H9 (cell line): ENCODE measurements around the gene SPAG6. TPM values are rescaled to one million over a fixed set of nuclear protein-coding genes. Genes with fewer than 3 reads are reported as not detected.

Experiments
- DNase-seq: peaks from one replicate; pipeline ENCODE4 v3.0.0-alpha.2; 2017
- H2AFZ ChIP-seq: one replicate; pipeline ENCODE4 v1.6.1; 2013; ENCODE audit warnings: mild to moderate bottlenecking, low read length, control low read depth, moderate library complexity
- H2AK5ac ChIP-seq: 2 replicates; pipeline ENCODE4 v1.6.1; 2013; ENCODE audit warnings: low read length, control low read depth, mixed read lengths; ENCODE audit not compliant: insufficient read length
- H2BK120ac ChIP-seq: one replicate; pipeline ENCODE4 v1.6.1; 2013; ENCODE audit warnings: low read depth, mild to moderate bottlenecking, low read length, control low read depth, inconsistent platforms; ENCODE audit not compliant: poor library complexity, severe bottlenecking
- H2BK12ac ChIP-seq: 2 replicates; pipeline ENCODE4 v1.6.1; 2013; ENCODE audit warnings: low read length, control low read depth, mixed read lengths, low read depth; ENCODE audit not compliant: insufficient read length
- H2BK15ac ChIP-seq: 2 replicates; pipeline ENCODE4 v1.6.1; 2013; ENCODE audit warnings: low read depth, low read length, control low read depth
- H2BK20ac ChIP-seq: one replicate; pipeline ENCODE4 v1.6.1; 2013; ENCODE audit warnings: low read depth, mild to moderate bottlenecking, low read length, control low read depth, inconsistent platforms; ENCODE audit not compliant: poor library complexity, severe bottlenecking
- H2BK5ac ChIP-seq: 2 replicates; pipeline ENCODE4 v1.6.1; 2013; ENCODE audit warnings: low read length, control low read depth, mixed read lengths; ENCODE audit not compliant: insufficient read length
- H3K14ac ChIP-seq: 2 replicates; pipeline ENCODE4 v1.6.1; 2013; ENCODE audit warnings: low read length, control low read depth; ENCODE audit not compliant: insufficient read depth
- H3K18ac ChIP-seq: 2 replicates; pipeline ENCODE4 v1.6.1; 2013; ENCODE audit warnings: low read depth, mild to moderate bottlenecking, mixed read lengths, low read length, control low read depth; ENCODE audit not compliant: insufficient read length
- H3K23ac ChIP-seq: 2 replicates; pipeline ENCODE4 v1.6.1; 2013; ENCODE audit warnings: low read length, control low read depth, mixed read lengths, low read depth; ENCODE audit not compliant: insufficient read length
- H3K23me2 ChIP-seq: 2 replicates; pipeline ENCODE4 v1.6.1; 2013; ENCODE audit warnings: low read depth, mild to moderate bottlenecking, mixed read lengths, low read length, control low read depth; ENCODE audit not compliant: insufficient read length, poor library complexity, severe bottlenecking
- H3K27ac ChIP-seq: 2 replicates; pipeline ENCODE4 v1.5.1; 2013; ENCODE audit warnings: low read length, control low read depth, mixed read lengths, low read depth; ENCODE audit not compliant: insufficient read length
- H3K27me3 ChIP-seq: 2 replicates; pipeline ENCODE4 v1.6.1; 2013; ENCODE audit warnings: low read length, control low read depth, inconsistent platforms; ENCODE audit not compliant: insufficient read depth
- H3K4ac ChIP-seq: 2 replicates; pipeline ENCODE4 v1.6.1; 2013; ENCODE audit warnings: low read depth, mild to moderate bottlenecking, control low read depth, inconsistent platforms, low read length, moderate library complexity
- H3K4me1 ChIP-seq: 2 replicates; pipeline ENCODE4 v1.6.1; 2013; ENCODE audit warnings: low read length, control low read depth, inconsistent platforms; ENCODE audit not compliant: insufficient read depth
- H3K4me2 ChIP-seq: 2 replicates; pipeline ENCODE4 v1.6.1; 2013; ENCODE audit warnings: low read length, control low read depth, mixed read lengths; ENCODE audit not compliant: insufficient read length, insufficient read depth
- H3K56ac ChIP-seq: 2 replicates; pipeline ENCODE4 v1.6.1; 2013; ENCODE audit warnings: low read depth, mild to moderate bottlenecking, mixed read lengths, low read length, control low read depth; ENCODE audit not compliant: insufficient read length
- H3K79me1 ChIP-seq: 2 replicates; pipeline ENCODE4 v1.6.1; 2013; ENCODE audit warnings: low read depth, mild to moderate bottlenecking, moderate library complexity, low read length, control low read depth, inconsistent platforms; ENCODE audit not compliant: insufficient read depth, poor library complexity, severe bottlenecking
- H3K79me2 ChIP-seq: 2 replicates; pipeline ENCODE4 v1.6.1; 2013; ENCODE audit warnings: low read length, control low read depth, inconsistent platforms; ENCODE audit not compliant: insufficient read depth
- H3K9ac ChIP-seq: 2 replicates; pipeline ENCODE4 v1.6.1; 2013; ENCODE audit warnings: low read length, control low read depth, mixed read lengths; ENCODE audit not compliant: insufficient read length; ENCODE audit errors: extremely low read depth
- H3K9me3 ChIP-seq: one replicate; pipeline ENCODE4 v1.6.1; 2013; ENCODE audit warnings: low read depth, low read length, inconsistent platforms; ENCODE audit not compliant: control insufficient read depth
- H3T11ph ChIP-seq: one replicate; pipeline ENCODE4 v1.6.1; 2013; ENCODE audit warnings: mild to moderate bottlenecking, low read length, control low read depth, inconsistent platforms
- H4K20me1 ChIP-seq: one replicate; pipeline ENCODE4 v1.6.1; 2013; ENCODE audit not compliant: control insufficient read depth, insufficient read length, insufficient read depth
- H4K5ac ChIP-seq: 2 replicates; pipeline ENCODE4 v1.6.1; 2013; ENCODE audit warnings: low read depth, mild to moderate bottlenecking, mixed read lengths, low read length, control low read depth; ENCODE audit not compliant: insufficient read length
- H4K8ac ChIP-seq: replicated peaks from 2 replicates; pipeline ENCODE4 v1.6.1; 2013; ENCODE audit warnings: low read length, control low read depth, mixed read lengths, low read depth; ENCODE audit not compliant: insufficient read length
- H4K91ac ChIP-seq: 2 replicates; pipeline ENCODE4 v1.6.1; 2013; ENCODE audit warnings: low read depth, mild to moderate bottlenecking, moderate library complexity, mixed read lengths, low read length, control low read depth; ENCODE audit not compliant: insufficient read length
- H3K27ac Mint-ChIP-seq, 3 experiments: 2 replicates in 2 of 3; 3 replicates in 1 of 3; pipeline ENCODE4 v1.8.0; 2020 to 2021; ENCODE audit warnings: mixed read lengths in 3 of 3, mild to moderate bottlenecking in 1 of 3, moderate library complexity in 1 of 3
- H3K27me3 Mint-ChIP-seq: 2 replicates; pipeline ENCODE4 v1.8.0; 2021; ENCODE audit warnings: low read depth, mild to moderate bottlenecking, moderate library complexity, mixed read lengths
- H3K36me3 Mint-ChIP-seq, 3 experiments: 2 replicates in 2 of 3; 3 replicates in 1 of 3; pipeline ENCODE4 v1.8.0; 2020 to 2021; ENCODE audit warnings: low read depth in 3 of 3, mixed read lengths in 3 of 3; ENCODE audit not compliant: insufficient read depth in 1 of 3
- H3K4me1 Mint-ChIP-seq, 2 experiments: 2 replicates each; pipeline ENCODE4 v1.8.0; 2020; ENCODE audit warnings: mixed read lengths in 2 of 2
- H3K4me3 Mint-ChIP-seq, 2 experiments: 2 replicates in 1 of 2; 3 replicates in 1 of 2; pipeline ENCODE4 v1.8.0; 2020 to 2021; ENCODE audit warnings: mild to moderate bottlenecking in 2 of 2, mixed read lengths in 2 of 2, moderate library complexity in 1 of 2
- H3K9me3 Mint-ChIP-seq, 2 experiments: 2 replicates in 1 of 2; 3 replicates in 1 of 2; pipeline ENCODE4 v1.8.0; 2020; ENCODE audit warnings: mild to moderate bottlenecking in 2 of 2, mixed read lengths in 2 of 2, moderate library complexity in 1 of 2
- CTCF ChIP-seq: fragments of 200-600 bp; sonication (generic); conservative IDR thresholded peaks from 3 replicates; pipeline ENCODE4 v1.8.0; 2021; ENCODE audit warnings: antibody characterized with exemption, mild to moderate bottlenecking
- WGBS: extraction: QIAGEN DNeasy Blood & Tissue Kit; methylation state at CpG from one replicate; pipeline ENCODE4 v1.1.7; 2013; ENCODE audit warnings: missing lambda C conversion rate, low lambda C conversion rate, mixed read lengths; ENCODE audit not compliant: insufficient read length; ENCODE audit errors: extremely low coverage; 5-methylcytosine and 5-hydroxymethylcytosine counted together
- total RNA-seq: library from RNA; stranded (reverse); gene quantifications from 2 replicates; pipeline ENCODE4 v1.2.1, GENCODE V29; 2021

SPAG6 gene
- total RNA-seq, 1 experiment from 2014 or later: 0.24 TPM

GRCh38 chr10:22342421-22342820, 2.9 kb upstream of the SPAG6 start:
- Histone ChIP-seq H3K56ac (no peak overlapping the region), H4K8ac (no peak overlapping the region), H3K4me2 (no peak overlapping the region), H2AFZ (no peak overlapping the region), H3K9ac (no peak overlapping the region), H3K9me3 (no peaks in the 10 kb centered on the region), H2BK12ac (no peak overlapping the region), H2BK120ac (no peak overlapping the region), H4K20me1 (no peaks in the 10 kb centered on the region), H4K5ac (no peak overlapping the region), H3K79me2 (no peaks in the 10 kb centered on the region), H3K4ac (no peak overlapping the region), H3K4me1 (peaks cover 4% of the 10 kb centered on the region; the same call in 1 of the 2 replicates), H2BK20ac (no peak overlapping the region), H3K23me2 (peaks cover 18% of the 10 kb centered on the region), H4K91ac (no peak overlapping the region), H3T11ph (no peak overlapping the region), H3K23ac (no peak overlapping the region), H3K27ac (no peak overlapping the region), H3K27me3 (peaks cover 68% of the 10 kb centered on the region), H3K18ac (no peak overlapping the region), H3K79me1 (no peaks in the 10 kb centered on the region), H2AK5ac (no peak overlapping the region), H2BK15ac (no peak overlapping the region), H3K14ac (no peak overlapping the region), H2BK5ac (no peak overlapping the region)
- DNase-seq: no peak
- H3K27me3 Mint-ChIP-seq: peaks cover 97% of the 10 kb centered on the region
- no CpG with 5 or more reads among the region's 3 CpGs for WGBS
- no peaks in the 10 kb centered on the region; a peak in 1 of 7 replicates for H3K36me3 Mint-ChIP-seq
- TF ChIP-seq CTCF: no peak
- H3K4me1 Mint-ChIP-seq: peaks cover 4 to 15% of the 10 kb centered on the region in 2 experiments
- H3K9me3 Mint-ChIP-seq: peaks cover 0 to 5% of the 10 kb centered on the region in 2 experiments; a peak in 3 of 5 replicates
- no peak overlapping the region for H3K27ac Mint-ChIP-seq
- no peak overlapping the region for H3K4me3 Mint-ChIP-seq
